Activated CD8-positive, alpha-beta T cell treated with anti-CD3 and anti-CD28 coated beads, Interleukin-2, amount 10 ng/mL, durations not matched to agents 7 days and 5 days (primary cell): ENCODE measurements around the gene AZU1. TPM values are rescaled to one million over a fixed set of nuclear protein-coding genes. Genes with fewer than 3 reads are reported as not detected.

Source experiments
- ATAC-seq: fragments of 150-1000 bp; cut with Tn5 transposase; one replicate; pipeline ENCODE4 v1.10.0; 2021; ENCODE audit warnings: moderate library complexity
- CTCF ChIA-PET: fragments of 350-600 bp; sonication (Branson Sonifier 250); formaldehyde crosslinking; loops from one replicate; lab custom pipeline; 2021; ENCODE audit warnings: antibody characterized with exemption; lab: Charles Lee
- POLR2A ChIA-PET: fragments of 350-600 bp; sonication (Branson Sonifier 250); formaldehyde crosslinking; loops from one replicate; lab custom pipeline; 2021; ENCODE audit warnings: antibody characterized with exemption; lab: Charles Lee
- DNase-seq: peaks from one replicate; pipeline ENCODE4 v3.0.0-alpha.2; 2020
- H3K27ac Mint-ChIP-seq: one replicate; pipeline ENCODE4 v1.8.0; 2021; ENCODE audit warnings: mild to moderate bottlenecking, mixed read lengths
- H3K27me3 Mint-ChIP-seq: one replicate; pipeline ENCODE4 v1.8.0; 2021; ENCODE audit warnings: low read depth, mixed read lengths
- H3K36me3 Mint-ChIP-seq: one replicate; pipeline ENCODE4 v1.8.0; 2021; ENCODE audit warnings: low read depth, mixed read lengths
- H3K4me1 Mint-ChIP-seq: one replicate; pipeline ENCODE4 v1.8.0; 2021; ENCODE audit warnings: low read depth, mixed read lengths
- H3K4me3 Mint-ChIP-seq: one replicate; pipeline ENCODE4 v1.8.0; 2021; ENCODE audit warnings: mild to moderate bottlenecking, mixed read lengths
- H3K9me3 Mint-ChIP-seq: one replicate; pipeline ENCODE4 v1.8.0; 2022; ENCODE audit warnings: mixed read lengths; ENCODE audit not compliant: insufficient read depth
- total RNA-seq, 2 experiments: library from RNA; stranded (reverse); gene quantifications; one replicate each; pipeline ENCODE4 v1.2.3, GENCODE V29; 2021

The AZU1 gene
- total RNA-seq, 2 experiments from 2014 or later, result not detected

- Mint-ChIP-seq H3K27me3 (peaks cover 9% of the 10 kb centered on the region), H3K27ac (no peak overlapping the region), H3K4me3 (no peak overlapping the region), H3K4me1 (no peaks in the 10 kb centered on the region), H3K9me3 (no peaks in the 10 kb centered on the region), H3K36me3 (no peaks in the 10 kb centered on the region)
- DNase-seq (no peak), ATAC-seq (no peak)
- CTCF ChIA-PET, result interaction anchor here (1.4 kb wide), 1 partner anchor 61 kb away, joined by 4 read pairs; no protein-coding TSS in a partner anchor
- POLR2A ChIA-PET, result no interaction called here
These were observed 27.5 kb downstream of the AZU1 start for GRCh38 chr19:855142-855541.

- POLR2A ChIA-PET, result no interaction called here
- no peak overlapping the region for H3K27ac Mint-ChIP-seq
These were observed 28.0 kb downstream of the AZU1 start for GRCh38 chr19:855566-856120.

DNA sequence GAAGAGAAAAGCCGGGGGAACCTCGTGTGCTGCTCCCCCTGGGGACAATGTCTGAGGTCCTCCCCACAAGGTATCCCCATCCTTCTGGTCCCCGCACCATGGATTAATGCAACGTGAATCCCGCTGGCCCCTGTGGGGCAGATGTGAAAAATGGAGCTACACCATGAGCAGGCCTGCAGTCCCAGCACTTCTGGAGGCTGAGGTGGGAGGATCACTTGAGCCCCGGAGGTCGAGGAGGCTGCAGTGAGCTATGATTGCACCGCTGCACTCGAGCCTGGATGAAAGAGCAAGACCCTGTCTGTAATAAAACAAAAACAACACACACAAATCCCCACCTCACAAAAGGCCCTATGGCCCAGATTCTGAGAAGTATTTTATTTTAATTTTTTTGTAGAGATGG lies 30.6 kb downstream of the AZU1 start:
- POLR2A ChIA-PET, result interaction anchor here (0.6 kb wide), 2 partner anchors 35 to 182 kb away, joined by 3 read pairs; partner anchors contain the start of genes ABCA7, MED16 and RNU6-9
- no peak for DNase-seq
- peaks cover 14% of the 10 kb centered on the region for H3K27me3 Mint-ChIP-seq
- H3K4me3 Mint-ChIP-seq, result no peak overlapping the region
- CTCF ChIA-PET, result interaction anchor here (0.9 to 2.3 kb wide), 2 partner anchors 52 to 62 kb away, joined by 4 to 13 read pairs; no protein-coding TSS in a partner anchor
- no peak for ATAC-seq
- H3K4me1 Mint-ChIP-seq, result peaks cover 10% of the 10 kb centered on the region
- H3K27ac Mint-ChIP-seq, result no peak overlapping the region
- H3K9me3 Mint-ChIP-seq, result no peaks in the 10 kb centered on the region
- H3K36me3 Mint-ChIP-seq, result no peaks in the 10 kb centered on the region

More at GRCh38 chr19:855566-856120, 28.0 kb downstream of the AZU1 start:
- Mint-ChIP-seq H3K27me3 (peaks cover 9% of the 10 kb centered on the region), H3K4me3 (no peak overlapping the region), H3K36me3 (no peaks in the 10 kb centered on the region), H3K4me1 (no peaks in the 10 kb centered on the region), H3K9me3 (no peaks in the 10 kb centered on the region)
- ATAC-seq (no peak), DNase-seq (no peak)
- CTCF ChIA-PET, result interaction anchor here (1.4 kb wide), 1 partner anchor 60 kb away, joined by 4 read pairs; no protein-coding TSS in a partner anchor

DNA sequence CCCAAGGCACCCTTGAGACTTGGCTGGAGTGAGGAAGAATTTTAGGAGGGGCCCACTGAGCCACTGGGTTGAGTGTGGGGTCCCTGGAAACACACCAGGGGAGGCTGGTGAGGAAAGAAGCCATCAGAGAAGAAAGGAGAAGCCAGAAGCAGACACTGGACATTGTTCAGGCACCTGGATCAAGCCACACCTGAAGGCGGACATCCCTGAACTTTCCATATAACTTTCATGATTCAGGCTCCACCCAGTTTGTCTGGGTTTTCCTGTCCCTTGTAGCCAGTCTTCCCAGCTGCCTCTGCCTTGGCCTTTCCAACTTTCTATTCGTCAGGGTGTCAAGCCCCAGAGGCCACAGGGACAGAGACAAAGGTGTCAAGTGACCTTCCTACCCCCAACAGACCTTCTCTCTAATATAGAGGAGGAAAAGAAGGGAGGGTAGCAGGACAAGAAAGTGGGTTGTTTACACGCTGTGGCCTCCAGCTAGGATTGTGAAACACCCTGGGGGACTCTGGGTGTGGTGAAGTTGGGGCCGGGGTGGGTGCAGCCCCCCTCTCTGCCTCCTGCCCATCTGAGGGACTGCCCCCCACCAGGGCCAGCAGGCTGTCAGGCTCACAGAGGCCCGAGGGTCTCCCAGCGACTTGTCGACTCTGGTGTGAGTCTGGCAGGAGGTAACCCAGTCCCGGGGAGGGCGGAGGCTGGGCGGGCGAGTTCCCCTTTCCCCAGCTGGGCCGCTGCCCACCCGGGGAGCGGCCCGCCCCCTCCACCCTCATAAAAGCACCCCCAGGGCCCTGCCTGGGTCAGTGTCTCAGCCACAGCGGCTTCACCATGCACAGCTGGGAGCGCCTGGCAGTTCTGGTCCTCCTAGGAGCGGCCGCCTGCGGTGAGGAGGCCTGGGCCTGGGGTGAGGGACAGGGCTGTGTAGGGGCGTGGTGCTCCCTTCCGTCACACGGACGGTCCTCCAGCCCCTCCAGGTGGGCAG lies 31.5 kb downstream of the AZU1 start, which contains the start of gene CFD:
TSS of gene CFD (plus strand) at position 797 of the 976 bp plus-strand sequence. CDS start at position 823, 26 bp downstream.
- Mint-ChIP-seq H3K27me3 (peaks cover 14% of the 10 kb centered on the region), H3K27ac (no peak within 1 kb of the TSS), H3K4me1 (peaks cover 18% of the 10 kb centered on the region), H3K4me3 (no peak within 1 kb of the TSS), H3K9me3 (no peaks in the 10 kb centered on the region), H3K36me3 (no peaks in the 10 kb centered on the region)
- ChIA-PET POLR2A (interaction anchor here (0.6 kb wide), 1 partner anchor 34 kb away, joined by 3 read pairs; the partner anchor contains the start of genes MED16 and RNU6-9), CTCF (interaction anchor here (0.9 to 2.3 kb wide), 2 partner anchors 51 to 61 kb away, joined by 4 to 13 read pairs; no protein-coding TSS in a partner anchor)
- ATAC-seq, result no peak
- DNase-seq, result no peak

DNA sequence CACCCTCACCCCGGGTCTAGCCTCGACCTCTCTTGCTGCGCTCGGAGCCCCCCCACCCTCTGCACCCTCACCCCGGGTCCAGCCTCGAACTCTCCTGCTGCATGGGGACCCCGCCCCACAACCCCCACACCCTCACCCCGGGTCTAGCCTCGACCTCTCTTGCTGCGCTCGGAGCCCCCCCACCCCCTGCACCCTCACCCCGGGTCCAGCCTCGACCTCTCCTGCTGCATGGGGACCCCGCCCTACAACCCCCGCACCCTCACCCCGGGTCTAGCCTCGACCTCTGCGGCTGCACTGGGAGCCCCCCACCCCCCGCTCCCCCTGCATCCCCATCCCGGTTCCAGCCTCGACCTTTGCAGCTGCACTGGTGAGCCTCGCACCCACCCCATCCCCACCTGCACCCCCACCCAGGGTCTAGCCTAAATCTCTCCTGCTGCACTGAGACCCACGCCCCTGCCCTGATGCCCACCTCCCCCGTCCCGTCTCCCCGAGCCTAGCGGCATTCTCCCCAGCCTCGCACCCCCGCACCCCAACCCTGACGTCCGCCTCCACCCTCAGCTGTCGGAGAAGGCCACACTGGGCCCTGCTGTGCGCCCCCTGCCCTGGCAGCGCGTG lies 33.6 kb downstream of the AZU1 start:
- H3K36me3 Mint-ChIP-seq, result no peaks in the 10 kb centered on the region
- ATAC-seq (no peak), DNase-seq (no peak)
- peaks cover 14% of the 10 kb centered on the region for H3K27me3 Mint-ChIP-seq
- CTCF ChIA-PET, result no interaction called here
- POLR2A ChIA-PET, result no interaction called here
- H3K9me3 Mint-ChIP-seq, result no peaks in the 10 kb centered on the region
- H3K4me1 Mint-ChIP-seq, result peaks cover 18% of the 10 kb centered on the region
- no peak overlapping the region for H3K27ac Mint-ChIP-seq
- no peak overlapping the region for H3K4me3 Mint-ChIP-seq

GRCh38 chr19:861756-862580 lies 34.3 kb downstream of the AZU1 start:
- H3K9me3 Mint-ChIP-seq, result no peaks in the 10 kb centered on the region
- H3K27ac Mint-ChIP-seq, result no peak overlapping the region
- H3K27me3 Mint-ChIP-seq, result peaks cover 14% of the 10 kb centered on the region
- peak; percentile 16 for ATAC-seq
- ChIA-PET CTCF (interaction anchor here (2.7 to 3.2 kb wide), 3 partner anchors 47 to 62 kb away, joined by 24 to 47 read pairs (median 36); no protein-coding TSS in a partner anchor), POLR2A (no interaction called here)
- H3K36me3 Mint-ChIP-seq, result no peaks in the 10 kb centered on the region
- no peak overlapping the region for H3K4me3 Mint-ChIP-seq
- H3K4me1 Mint-ChIP-seq, result peaks cover 18% of the 10 kb centered on the region
- peak; percentile 63 for DNase-seq

DNA sequence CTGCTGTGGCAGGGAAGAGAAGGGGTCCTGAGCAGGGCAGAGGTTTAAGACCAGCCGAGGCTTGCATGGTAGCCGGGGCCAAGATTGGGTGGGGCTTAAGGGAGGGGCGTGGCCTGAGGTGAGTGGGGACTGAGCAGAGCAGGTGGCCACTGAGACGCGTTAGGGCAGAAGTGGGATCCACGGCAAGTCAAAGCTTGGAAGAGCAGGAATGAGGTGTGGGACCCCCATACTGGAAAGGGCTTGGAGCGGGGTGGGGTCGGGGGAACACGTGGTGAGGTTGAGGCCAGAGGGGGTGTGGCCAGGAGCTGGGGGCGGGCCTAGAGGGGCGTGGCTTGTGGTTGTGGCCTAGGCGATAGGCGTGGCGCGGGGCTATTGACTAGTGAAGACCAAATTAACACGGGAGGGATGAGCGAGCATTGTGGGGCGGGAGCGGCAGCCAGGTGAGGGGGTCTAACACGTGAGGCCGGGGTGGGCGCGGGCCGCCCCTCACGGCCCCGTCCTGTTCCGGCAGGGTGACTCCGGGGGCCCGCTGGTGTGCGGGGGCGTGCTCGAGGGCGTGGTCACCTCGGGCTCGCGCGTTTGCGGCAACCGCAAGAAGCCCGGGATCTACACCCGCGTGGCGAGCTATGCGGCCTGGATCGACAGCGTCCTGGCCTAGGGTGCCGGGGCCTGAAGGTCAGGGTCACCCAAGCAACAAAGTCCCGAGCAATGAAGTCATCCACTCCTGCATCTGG lies 35.1 kb downstream of the AZU1 start:
- ChIA-PET CTCF (interaction anchor here (1.1 to 3.2 kb wide), 13 partner anchors 10 to 268 kb away, joined by 3 to 53 read pairs (median 9); partner anchors contain the start of genes MED16, R3HDM4, RNU6-2 and RNU6-9), POLR2A (interaction anchor here (0.9 to 1.4 kb wide), 2 partner anchors 56 to 62 kb away, joined by 3 to 6 read pairs; no protein-coding TSS in a partner anchor)
- Mint-ChIP-seq H3K27me3 (peaks cover 14% of the 10 kb centered on the region), H3K4me3 (peak overlapping the region; percentile 36), H3K9me3 (no peaks in the 10 kb centered on the region), H3K27ac (peak overlapping the region; percentile 35), H3K4me1 (peaks cover 18% of the 10 kb centered on the region), H3K36me3 (peaks cover 4% of the 10 kb centered on the region)
- ATAC-seq (peak; percentile 50), DNase-seq (peak; percentile 80)

- Mint-ChIP-seq H3K9me3 (no peaks in the 10 kb centered on the region), H3K4me1 (peaks cover 18% of the 10 kb centered on the region), H3K27ac (peak overlapping the region; percentile 66), H3K36me3 (peaks cover 4% of the 10 kb centered on the region), H3K4me3 (no peak overlapping the region), H3K27me3 (peaks cover 13% of the 10 kb centered on the region)
- POLR2A ChIA-PET, result interaction anchor here (0.9 to 1.4 kb wide), 3 partner anchors 56 to 62 kb away, joined by 3 to 6 read pairs (median 3); no protein-coding TSS in a partner anchor
- CTCF ChIA-PET, result interaction anchor here (0.6 to 3.2 kb wide), 31 partner anchors 9 to 380 kb away, joined by 3 to 53 read pairs (median 4); partner anchors contain the start of genes ATP5F1D, MED16, R3HDM4 and RNU6-2
- ATAC-seq (no peak), DNase-seq (no peak)
These were observed 35.6 kb downstream of the AZU1 start for GRCh38 chr19:863315-863620.

- H3K4me3 Mint-ChIP-seq, result no peak overlapping the region
- H3K4me1 Mint-ChIP-seq, result peaks cover 19% of the 10 kb centered on the region
- no peak for ATAC-seq
- no peaks in the 10 kb centered on the region for H3K9me3 Mint-ChIP-seq
- no peak overlapping the region for H3K27ac Mint-ChIP-seq
- no peak for DNase-seq
- H3K36me3 Mint-ChIP-seq, result peaks cover 12% of the 10 kb centered on the region
- ChIA-PET CTCF (interaction anchor here (1.2 kb wide), 1 partner anchor 53 kb away, joined by 4 read pairs; no protein-coding TSS in a partner anchor), POLR2A (interaction anchor here (0.6 kb wide), 2 partner anchors 60 to 325 kb away, joined by 3 to 5 read pairs; no protein-coding TSS in a partner anchor)
- H3K27me3 Mint-ChIP-seq, result peaks cover 5% of the 10 kb centered on the region
These were observed 39.2 kb downstream of the AZU1 start for GRCh38 chr19:866769-867300.
